Measurements from ENCODE around the gene COX8A.

The COX8A gene

GRCh38 chr11:63974259-63975143 lies at the start of gene COX8A:
Gene COX8A, plus strand, starts transcription at chr11:63974620. Its CDS starts 61 bp downstream, at chr11:63974681.
- in situ Hi-C loops (cut with MboI; ENCODE audit: low pct_unique_long_range_greater_than_20kb, low sequenced_read_pairs): no loop called here
- peak; percentile 100 for DNase-seq

GRCh38 chr11:63929616-63930015 lies 44.8 kb upstream of the COX8A start:
- no peak for DNase-seq
- in situ Hi-C loops (cut with MboI; ENCODE audit: low pct_unique_long_range_greater_than_20kb, low sequenced_read_pairs): no loop called here

GRCh38 chr11:63931045-63931444 lies 43.4 kb upstream of the COX8A start:
- in situ Hi-C loops (cut with MboI; ENCODE audit: low pct_unique_long_range_greater_than_20kb, low sequenced_read_pairs): no loop called here
- no peak for DNase-seq

- in situ Hi-C loops (cut with MboI; ENCODE audit: low pct_unique_long_range_greater_than_20kb, low sequenced_read_pairs): no loop called here
- DNase-seq: no peak
These were observed 42.5 kb upstream of the COX8A start for GRCh38 chr11:63931876-63932275.

- DNase-seq: no peak
These were observed 41.0 kb upstream of the COX8A start for GRCh38 chr11:63933459-63933858.

GRCh38 chr11:63937713-63938478 lies 36.5 kb upstream of the COX8A start:
- no peak for DNase-seq
- in situ Hi-C loops (cut with MboI; ENCODE audit: low pct_unique_long_range_greater_than_20kb, low sequenced_read_pairs): no loop called here

More at GRCh38 chr11:63933459-63933858, 41.0 kb upstream of the COX8A start:
- in situ Hi-C loops (cut with MboI; ENCODE audit: low pct_unique_long_range_greater_than_20kb, low sequenced_read_pairs): no loop called here

- DNase-seq: peak; percentile 99
- in situ Hi-C loops (cut with MboI; ENCODE audit: low pct_unique_long_range_greater_than_20kb, low sequenced_read_pairs): no loop called here
These were observed 35.7 kb upstream of the COX8A start, which contains the start of gene NAA40 for GRCh38 chr11:63938479-63939396. Gene NAA40, plus strand, starts transcription at chr11:63939002. Its CDS starts 95 bp downstream, at chr11:63939097.

- peak; percentile 29 for DNase-seq
These were observed 35.0 kb upstream of the COX8A start for GRCh38 chr11:63939397-63939891.

GRCh38 chr11:63940786-63941185 lies 33.6 kb upstream of the COX8A start:
- peak; percentile 55 for DNase-seq
- in situ Hi-C loops (cut with MboI; ENCODE audit: low pct_unique_long_range_greater_than_20kb, low sequenced_read_pairs): no loop called here

More at GRCh38 chr11:63939397-63939891, 35.0 kb upstream of the COX8A start:
- in situ Hi-C loops (cut with MboI; ENCODE audit: low pct_unique_long_range_greater_than_20kb, low sequenced_read_pairs): no loop called here

- no peak for DNase-seq
- in situ Hi-C loops (cut with MboI; ENCODE audit: low pct_unique_long_range_greater_than_20kb, low sequenced_read_pairs): no loop called here
These were observed 32.5 kb upstream of the COX8A start for GRCh38 chr11:63941901-63942300.

GRCh38 chr11:63942803-63943202 lies 31.6 kb upstream of the COX8A start:
- in situ Hi-C loops (cut with MboI; ENCODE audit: low pct_unique_long_range_greater_than_20kb, low sequenced_read_pairs): no loop called here
- DNase-seq: no peak

- in situ Hi-C loops (cut with MboI; ENCODE audit: low pct_unique_long_range_greater_than_20kb, low sequenced_read_pairs): no loop called here
These were observed 29.4 kb upstream of the COX8A start for GRCh38 chr11:63944987-63945386.

GRCh38 chr11:63945477-63946163 lies 28.8 kb upstream of the COX8A start:
- DNase-seq: peak; percentile 74
- in situ Hi-C loops (cut with MboI; ENCODE audit: low pct_unique_long_range_greater_than_20kb, low sequenced_read_pairs): no loop called here

More at GRCh38 chr11:63944987-63945386, 29.4 kb upstream of the COX8A start:
- DNase-seq: no peak

- in situ Hi-C loops (cut with MboI; ENCODE audit: low pct_unique_long_range_greater_than_20kb, low sequenced_read_pairs): no loop called here
- DNase-seq: peak; percentile 72
These were observed 22.5 kb upstream of the COX8A start for GRCh38 chr11:63951779-63952536.

- in situ Hi-C loops (cut with MboI; ENCODE audit: low pct_unique_long_range_greater_than_20kb, low sequenced_read_pairs): no loop called here
- DNase-seq: no peak
These were observed 21.9 kb upstream of the COX8A start for GRCh38 chr11:63952570-63952969.

- no peak for DNase-seq
- in situ Hi-C loops (cut with MboI; ENCODE audit: low pct_unique_long_range_greater_than_20kb, low sequenced_read_pairs): no loop called here
These were observed 16.4 kb upstream of the COX8A start for GRCh38 chr11:63958008-63958407.

- in situ Hi-C loops (cut with MboI; ENCODE audit: low pct_unique_long_range_greater_than_20kb, low sequenced_read_pairs): no loop called here
- peak; percentile 34 for DNase-seq
These were observed 12.6 kb upstream of the COX8A start for GRCh38 chr11:63961608-63962412.
